Activated CD4-positive, alpha-beta T cell treated with anti-CD3 and anti-CD28 coated beads, Interleukin-2, amount 10 ng/mL, durations not matched to agents 7 days and 5 days (primary cell): ENCODE measurements around the gene BBX. TPM values are rescaled to one million over a fixed set of nuclear protein-coding genes. Genes with fewer than 3 reads are reported as not detected.
"Not testable (repeated sequence)": the region's sequence is repeated elsewhere in the genome, so short reads cannot be mapped to it uniquely, and the experiment has no call there.

Source experiments
- CTCF ChIA-PET: fragments of 350-600 bp; sonication (Branson Sonifier 250); formaldehyde crosslinking; loops from one replicate; lab custom pipeline; 2021; ENCODE audit warnings: antibody characterized with exemption; lab: Charles Lee
- POLR2A ChIA-PET: fragments of 350-600 bp; sonication (Branson Sonifier 250); formaldehyde crosslinking; loops from one replicate; lab custom pipeline; 2021; ENCODE audit warnings: antibody characterized with exemption; lab: Charles Lee
- DNase-seq: peaks from one replicate; pipeline ENCODE4 v3.0.0-alpha.2; 2020
- H3K27ac Mint-ChIP-seq: one replicate; pipeline ENCODE4 v1.8.0; 2021; ENCODE audit warnings: mild to moderate bottlenecking, moderate library complexity, mixed read lengths
- H3K27me3 Mint-ChIP-seq: one replicate; pipeline ENCODE4 v1.8.0; 2021; ENCODE audit warnings: mixed read lengths
- H3K36me3 Mint-ChIP-seq: one replicate; pipeline ENCODE4 v1.8.0; 2021; ENCODE audit warnings: low read depth, mixed read lengths
- H3K4me1 Mint-ChIP-seq: one replicate; pipeline ENCODE4 v1.8.0; 2021; ENCODE audit warnings: mixed read lengths
- H3K4me3 Mint-ChIP-seq: one replicate; pipeline ENCODE4 v1.8.0; 2021; ENCODE audit warnings: mild to moderate bottlenecking, moderate library complexity, mixed read lengths
- H3K9me3 Mint-ChIP-seq: one replicate; pipeline ENCODE4 v1.8.0; 2021; ENCODE audit warnings: mixed read lengths
- total RNA-seq, 2 experiments: library from RNA; stranded (reverse); gene quantifications; one replicate each; pipeline ENCODE4 v1.2.3, GENCODE V29; 2021

The BBX gene
- total RNA-seq, 2 experiments from 2014 or later: 35.0 to 45.4 TPM

GRCh38 chr3:107835001-107835400 is 312.2 kb downstream of the BBX start:
- POLR2A ChIA-PET, H3K4me3 Mint-ChIP-seq, H3K9me3 Mint-ChIP-seq, DNase-seq, CTCF ChIA-PET, H3K27me3 Mint-ChIP-seq, H3K36me3 Mint-ChIP-seq, H3K4me1 Mint-ChIP-seq, H3K27ac Mint-ChIP-seq: not testable (repeated sequence)

- H3K4me3 Mint-ChIP-seq: no peak overlapping the region
- H3K27ac Mint-ChIP-seq: no peak overlapping the region
- CTCF ChIA-PET: interaction anchor here (1.0 kb wide), 1 partner anchor 10 kb away, joined by 3 read pairs; no protein-coding TSS in a partner anchor
- no peaks in the 10 kb centered on the region for H3K9me3 Mint-ChIP-seq
- H3K27me3 Mint-ChIP-seq: no peaks in the 10 kb centered on the region
- no peak for DNase-seq
- H3K4me1 Mint-ChIP-seq: no peaks in the 10 kb centered on the region
- no peaks in the 10 kb centered on the region for H3K36me3 Mint-ChIP-seq
- POLR2A ChIA-PET: no interaction called here
Measured at GRCh38 chr3:107837895-107838612, 315.3 kb downstream of the BBX start.

- Mint-ChIP-seq H3K4me1 (no peaks in the 10 kb centered on the region), H3K36me3 (no peaks in the 10 kb centered on the region), H3K4me3 (no peak overlapping the region), H3K27me3 (no peaks in the 10 kb centered on the region), H3K27ac (no peak overlapping the region), H3K9me3 (no peaks in the 10 kb centered on the region)
- CTCF ChIA-PET: no interaction called here
- POLR2A ChIA-PET: no interaction called here
- DNase-seq: no peak
Measured at GRCh38 chr3:107841831-107842230, 319.1 kb downstream of the BBX start.

GRCh38 chr3:107842940-107843339 is 320.2 kb downstream of the BBX start:
- no peak overlapping the region for H3K4me3 Mint-ChIP-seq
- H3K27ac Mint-ChIP-seq: no peak overlapping the region
- ChIA-PET CTCF (interaction anchor here (0.6 kb wide), 1 partner anchor 47 kb away, joined by 4 read pairs; no protein-coding TSS in a partner anchor), POLR2A (no interaction called here)
- no peaks in the 10 kb centered on the region for H3K4me1 Mint-ChIP-seq
- no peak for DNase-seq
- H3K27me3 Mint-ChIP-seq: no peaks in the 10 kb centered on the region
- no peaks in the 10 kb centered on the region for H3K36me3 Mint-ChIP-seq
- no peaks in the 10 kb centered on the region for H3K9me3 Mint-ChIP-seq

GRCh38 chr3:107845380-107846278 is 322.9 kb downstream of the BBX start:
- no peaks in the 10 kb centered on the region for H3K9me3 Mint-ChIP-seq
- no peaks in the 10 kb centered on the region for H3K36me3 Mint-ChIP-seq
- no peak overlapping the region for H3K4me3 Mint-ChIP-seq
- peaks cover 2% of the 10 kb centered on the region for H3K27me3 Mint-ChIP-seq
- DNase-seq: no peak
- H3K27ac Mint-ChIP-seq: no peak overlapping the region
- ChIA-PET POLR2A (no interaction called here), CTCF (interaction anchor here (0.5 to 1.6 kb wide), 4 partner anchors 12 to 607 kb away, joined by 3 to 4 read pairs (median 4); no protein-coding TSS in a partner anchor)
- H3K4me1 Mint-ChIP-seq: no peaks in the 10 kb centered on the region

- CTCF ChIA-PET: interaction anchor here (1.1 to 1.6 kb wide), 2 partner anchors 12 to 16 kb away, joined by 3 to 4 read pairs; no protein-coding TSS in a partner anchor
- peak; percentile 27 for DNase-seq
- Mint-ChIP-seq H3K4me1 (no peaks in the 10 kb centered on the region), H3K4me3 (no peak overlapping the region), H3K27me3 (peaks cover 2% of the 10 kb centered on the region), H3K9me3 (no peaks in the 10 kb centered on the region), H3K36me3 (no peaks in the 10 kb centered on the region), H3K27ac (no peak overlapping the region)
- POLR2A ChIA-PET: no interaction called here
Measured at GRCh38 chr3:107846279-107846852, 323.6 kb downstream of the BBX start.

GRCh38 chr3:107847791-107848190 is 325.0 kb downstream of the BBX start:
- ChIA-PET POLR2A (no interaction called here), CTCF (interaction anchor here (0.9 to 1.2 kb wide), 2 partner anchors 9 to 187 kb away, joined by 3 to 4 read pairs; no protein-coding TSS in a partner anchor)
- Mint-ChIP-seq H3K9me3 (no peaks in the 10 kb centered on the region), H3K27me3 (peaks cover 2% of the 10 kb centered on the region), H3K4me3 (no peak overlapping the region), H3K4me1 (no peaks in the 10 kb centered on the region), H3K27ac (no peak overlapping the region), H3K36me3 (no peaks in the 10 kb centered on the region)
- DNase-seq: no peak

GRCh38 chr3:107848351-107848915 is 325.7 kb downstream of the BBX start:
- peaks cover 2% of the 10 kb centered on the region for H3K27me3 Mint-ChIP-seq
- H3K4me1 Mint-ChIP-seq: no peaks in the 10 kb centered on the region
- POLR2A ChIA-PET: no interaction called here
- no peaks in the 10 kb centered on the region for H3K36me3 Mint-ChIP-seq
- H3K9me3 Mint-ChIP-seq: no peaks in the 10 kb centered on the region
- no peak for DNase-seq
- H3K4me3 Mint-ChIP-seq: no peak overlapping the region
- CTCF ChIA-PET: interaction anchor here (0.9 to 1.2 kb wide), 2 partner anchors 10 to 187 kb away, joined by 3 to 4 read pairs; no protein-coding TSS in a partner anchor
- H3K27ac Mint-ChIP-seq: no peak overlapping the region

- ChIA-PET CTCF (interaction anchor here (0.6 kb wide), 1 partner anchor 74 kb away, joined by 3 read pairs; no protein-coding TSS in a partner anchor), POLR2A (no interaction called here)
- no peaks in the 10 kb centered on the region for H3K36me3 Mint-ChIP-seq
- H3K27ac Mint-ChIP-seq: no peak overlapping the region
- H3K4me3 Mint-ChIP-seq: no peak overlapping the region
- DNase-seq: no peak
- peaks cover 2% of the 10 kb centered on the region for H3K27me3 Mint-ChIP-seq
- no peaks in the 10 kb centered on the region for H3K9me3 Mint-ChIP-seq
- no peaks in the 10 kb centered on the region for H3K4me1 Mint-ChIP-seq
Measured at GRCh38 chr3:107850681-107851080, 327.9 kb downstream of the BBX start.

GRCh38 chr3:107853821-107854220 is 331.1 kb downstream of the BBX start:
- H3K27me3 Mint-ChIP-seq: peaks cover 2% of the 10 kb centered on the region
- DNase-seq: no peak
- no peak overlapping the region for H3K4me3 Mint-ChIP-seq
- no peaks in the 10 kb centered on the region for H3K4me1 Mint-ChIP-seq
- H3K9me3 Mint-ChIP-seq: no peaks in the 10 kb centered on the region
- no peaks in the 10 kb centered on the region for H3K36me3 Mint-ChIP-seq
- CTCF ChIA-PET: no interaction called here
- no peak overlapping the region for H3K27ac Mint-ChIP-seq
- POLR2A ChIA-PET: no interaction called here

- Mint-ChIP-seq H3K27ac (no peak overlapping the region), H3K36me3 (no peaks in the 10 kb centered on the region), H3K4me3 (no peak overlapping the region), H3K9me3 (no peaks in the 10 kb centered on the region), H3K4me1 (no peaks in the 10 kb centered on the region), H3K27me3 (no peaks in the 10 kb centered on the region)
- CTCF ChIA-PET: interaction anchor here (1.0 to 1.1 kb wide), 2 partner anchors 21 to 36 kb away, joined by 3 read pairs; no protein-coding TSS in a partner anchor
- no peak for DNase-seq
- POLR2A ChIA-PET: no interaction called here
Measured at GRCh38 chr3:107854733-107855132, 332.0 kb downstream of the BBX start.

- H3K27ac Mint-ChIP-seq: no peak overlapping the region
- ChIA-PET POLR2A (no interaction called here), CTCF (interaction anchor here (1.0 kb wide), 1 partner anchor 20 kb away, joined by 3 read pairs; no protein-coding TSS in a partner anchor)
- no peak overlapping the region for H3K4me3 Mint-ChIP-seq
- H3K27me3 Mint-ChIP-seq: no peaks in the 10 kb centered on the region
- H3K9me3 Mint-ChIP-seq: no peaks in the 10 kb centered on the region
- no peak for DNase-seq
- no peaks in the 10 kb centered on the region for H3K36me3 Mint-ChIP-seq
- H3K4me1 Mint-ChIP-seq: no peaks in the 10 kb centered on the region
Measured at GRCh38 chr3:107855710-107856109, 332.9 kb downstream of the BBX start.
